Mucosa of descending colon (tissue), 3 donors: ENCODE data around the gene SORCS2. TPM values are rescaled to one million over a fixed set of nuclear protein-coding genes. Genes with fewer than 3 reads are reported as not detected.

Experiments
- ATAC-seq: fragments of 200-7000 bp; cut with Tn5 transposase; one replicate; pipeline ENCODE4 v1.9.1; 2020; ENCODE audit warnings: mild to moderate bottlenecking, moderate library complexity
- DNase-seq, 3 donors: peaks; one replicate each; pipeline ENCODE4 v3.0.0-alpha.2; 2020
- H3K36me3 ChIP-seq: fragments of 200-600 bp; one replicate; pipeline ENCODE4 v1.8.0; 2021; ENCODE audit warnings: low read depth, mild to moderate bottlenecking
- H3K4me1 ChIP-seq: fragments of 200-600 bp; one replicate; pipeline ENCODE4 v1.8.0; 2021; ENCODE audit warnings: low read depth, mild to moderate bottlenecking
- H3K4me3 ChIP-seq: fragments of 200-600 bp; one replicate; pipeline ENCODE4 v1.8.0; 2021; ENCODE audit warnings: mild to moderate bottlenecking
- H3K9me3 ChIP-seq: fragments of 200-600 bp; one replicate; pipeline ENCODE4 v1.8.0; 2021; ENCODE audit warnings: mild to moderate bottlenecking
- intact Hi-C, 2 donors: fragments of 100-400 bp; cut with DNase I in 1 of 2; cut with micrococcal nuclease in 1 of 2; formaldehyde crosslinking; loops; one replicate each; pipeline versions ENCODE4 v1.11.0 to v1.11.1; 2022; cut with DNase I, micrococcal nuclease
- total RNA-seq, 3 donors: library from RNA; stranded (reverse); fragmentation: NEBNext Ultra II Directional in 2 of 3; extraction: Animal tissue kit (Norgen Biotek cat#: 25700) in 2 of 3; gene quantifications; one replicate each; pipeline versions ENCODE4 v1.2.1 to v1.2.4, GENCODE V29; 2021 to 2023
- TF ChIP-seq, protein P1 (sequence below): fragments of 200-600 bp; IDR thresholded peaks from one replicate; pipeline ENCODE4 v1.8.0; 2022; ENCODE audit warnings: antibody characterized with exemption, mild to moderate bottlenecking
- donor health status: DM: no; HTN: no; CAD: no; lungs with moderate emphysema.
- donor health status: DM: no; HTN: no; CAD: no.
- donor health status: DM: no; HTN: yes; CAD: no.

SORCS2 gene
- total RNA-seq, 3 donors from 2014 or later: 0.20 to 3.1 (median 1.5) TPM

DNA sequence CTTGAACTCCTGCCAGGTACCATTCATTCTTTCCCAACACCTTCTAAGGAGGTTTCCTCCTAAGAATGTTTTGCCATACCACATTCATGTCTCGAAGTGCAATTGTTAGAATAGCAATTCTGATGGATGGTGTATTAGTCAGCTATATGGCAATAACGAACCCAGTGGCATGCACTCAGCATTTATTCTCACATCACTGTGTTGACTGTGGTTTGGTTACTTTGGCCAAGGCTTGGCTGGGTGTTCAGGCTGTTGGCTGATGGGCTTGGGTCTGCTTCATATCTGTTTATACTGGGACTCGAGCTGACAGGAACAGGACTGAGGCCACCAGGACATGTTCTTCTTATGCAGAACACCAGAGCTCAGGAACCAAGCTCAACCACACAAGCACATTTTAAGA, 210.7 kb downstream of the SORCS2 start:
- TF ChIP-seq, protein P1, sequence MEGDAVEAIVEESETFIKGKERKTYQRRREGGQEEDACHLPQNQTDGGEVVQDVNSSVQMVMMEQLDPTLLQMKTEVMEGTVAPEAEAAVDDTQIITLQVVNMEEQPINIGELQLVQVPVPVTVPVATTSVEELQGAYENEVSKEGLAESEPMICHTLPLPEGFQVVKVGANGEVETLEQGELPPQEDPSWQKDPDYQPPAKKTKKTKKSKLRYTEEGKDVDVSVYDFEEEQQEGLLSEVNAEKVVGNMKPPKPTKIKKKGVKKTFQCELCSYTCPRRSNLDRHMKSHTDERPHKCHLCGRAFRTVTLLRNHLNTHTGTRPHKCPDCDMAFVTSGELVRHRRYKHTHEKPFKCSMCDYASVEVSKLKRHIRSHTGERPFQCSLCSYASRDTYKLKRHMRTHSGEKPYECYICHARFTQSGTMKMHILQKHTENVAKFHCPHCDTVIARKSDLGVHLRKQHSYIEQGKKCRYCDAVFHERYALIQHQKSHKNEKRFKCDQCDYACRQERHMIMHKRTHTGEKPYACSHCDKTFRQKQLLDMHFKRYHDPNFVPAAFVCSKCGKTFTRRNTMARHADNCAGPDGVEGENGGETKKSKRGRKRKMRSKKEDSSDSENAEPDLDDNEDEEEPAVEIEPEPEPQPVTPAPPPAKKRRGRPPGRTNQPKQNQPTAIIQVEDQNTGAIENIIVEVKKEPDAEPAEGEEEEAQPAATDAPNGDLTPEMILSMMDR: no peak
- DNase-seq: no peak
- ATAC-seq: no peak
- Histone ChIP-seq H3K4me1 (no peaks in the 10 kb centered on the region), H3K4me3 (no peak overlapping the region), H3K36me3 (no peaks in the 10 kb centered on the region), H3K9me3 (peaks cover 3% of the 10 kb centered on the region)
- intact Hi-C loops: no loop called here

DNA sequence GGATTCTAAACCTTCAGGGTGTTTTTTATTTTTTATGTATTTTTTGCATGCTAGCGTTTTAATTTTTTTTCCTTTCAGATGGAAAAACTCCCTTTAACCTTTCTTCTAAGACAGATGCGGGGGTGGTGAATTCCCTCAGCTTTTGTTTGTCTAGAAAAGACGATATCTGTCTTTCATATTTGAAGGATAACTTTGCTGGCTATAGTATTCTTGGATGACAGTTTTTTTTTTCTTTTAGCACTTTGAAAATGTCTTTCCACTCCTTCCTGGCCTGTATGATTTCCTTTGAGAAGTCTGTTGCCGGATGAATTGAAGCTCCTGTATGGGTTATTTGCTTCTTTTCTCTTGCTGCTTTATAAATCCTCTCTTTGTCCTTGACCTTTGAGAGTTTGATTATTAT, 215.8 kb downstream of the SORCS2 start:
- intact Hi-C loops: no loop called here
- DNase-seq: no peak

DNA sequence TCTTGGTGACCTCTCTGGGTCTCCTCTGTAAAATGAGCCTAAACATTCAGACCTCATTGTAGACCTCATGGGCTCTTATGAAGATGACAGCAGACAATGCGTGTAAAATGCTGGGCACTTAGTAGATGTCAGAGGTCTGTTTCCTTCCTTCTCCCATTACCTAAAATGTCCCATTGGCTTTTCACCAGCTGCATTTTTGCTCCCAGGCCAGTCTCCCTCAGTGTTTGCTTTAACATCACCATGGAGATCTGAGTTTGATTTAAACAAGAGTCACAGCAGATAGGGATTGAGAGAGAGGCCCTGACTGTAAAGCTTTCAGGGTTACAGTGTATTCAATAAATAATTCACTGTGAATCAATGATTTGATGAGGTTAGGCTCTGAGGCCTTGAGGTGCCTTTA, 218.1 kb downstream of the SORCS2 start:
- no peak for ATAC-seq
- Histone ChIP-seq H3K4me1 (no peaks in the 10 kb centered on the region), H3K4me3 (no peak overlapping the region), H3K9me3 (peaks cover 10% of the 10 kb centered on the region), H3K36me3 (no peaks in the 10 kb centered on the region)
- TF ChIP-seq, protein P1: no peak
- intact Hi-C loops: no loop called here
- no peak for DNase-seq

More for the DNA sequence above, 215.8 kb downstream of the SORCS2 start:
- Histone ChIP-seq H3K4me1 (no peaks in the 10 kb centered on the region), H3K4me3 (no peak overlapping the region), H3K9me3 (peaks cover 10% of the 10 kb centered on the region), H3K36me3 (no peaks in the 10 kb centered on the region)
- ATAC-seq: no peak
- TF ChIP-seq, protein P1: no peak

DNA sequence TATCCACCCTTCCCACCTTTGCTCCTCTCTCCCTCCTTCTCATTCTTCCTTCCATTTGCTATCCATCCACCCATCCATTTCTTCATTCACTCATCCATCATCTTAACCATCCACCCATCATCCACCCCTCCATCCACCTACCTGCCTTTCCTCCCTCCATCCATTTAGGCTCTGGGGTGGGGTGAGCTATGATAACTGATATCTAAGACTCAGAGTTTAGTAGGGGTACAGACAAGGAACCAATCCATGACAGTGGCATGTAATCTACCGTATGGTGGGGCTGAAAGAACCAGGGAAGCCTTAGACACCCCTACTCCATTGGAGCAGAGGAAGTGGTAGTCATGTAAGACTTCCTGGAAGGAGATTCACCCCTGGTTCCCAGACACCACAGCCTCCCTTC, 219.2 kb downstream of the SORCS2 start:
- DNase-seq: no peak
- TF ChIP-seq, protein P1: no peak
- H3K9me3 ChIP-seq: peaks cover 10% of the 10 kb centered on the region
- intact Hi-C loops: no loop called here
- no peak overlapping the region for H3K4me3 ChIP-seq
- H3K4me1 ChIP-seq: no peaks in the 10 kb centered on the region
- no peaks in the 10 kb centered on the region for H3K36me3 ChIP-seq
- no peak for ATAC-seq

DNA sequence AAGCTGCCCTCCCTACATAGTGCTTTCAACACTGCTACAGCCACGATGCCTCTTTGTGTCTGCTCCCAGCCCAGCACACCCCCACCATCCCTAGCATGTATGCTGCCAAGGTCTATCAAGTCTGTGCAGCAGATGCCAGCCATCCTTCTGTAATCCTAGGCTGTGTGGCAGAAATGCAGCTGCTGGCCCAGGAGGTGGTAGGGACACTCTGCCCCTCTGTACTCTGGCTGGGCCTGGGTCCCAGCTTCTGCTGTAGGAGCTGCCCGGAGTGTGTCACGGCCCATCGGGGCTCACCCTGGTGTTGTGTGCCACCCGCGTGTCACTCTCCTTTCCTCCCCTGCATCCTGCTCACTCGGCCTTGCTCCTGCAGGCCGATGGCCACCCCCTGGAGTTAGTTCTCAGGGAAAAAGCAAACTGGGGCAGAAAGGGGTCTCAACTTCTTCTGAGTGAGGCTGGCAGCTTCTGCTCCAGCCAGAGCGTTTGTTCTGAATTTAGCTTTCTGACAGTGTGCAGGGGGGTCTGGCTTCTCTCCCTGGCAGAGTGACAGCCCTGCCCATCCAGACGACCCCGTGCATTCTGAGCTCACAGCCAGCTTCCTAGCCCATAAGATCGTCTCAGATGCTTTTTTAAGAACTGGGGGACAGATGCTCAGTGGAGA, 219.7 kb downstream of the SORCS2 start:
- no peak for ATAC-seq
- no peaks in the 10 kb centered on the region for H3K4me1 ChIP-seq
- H3K4me3 ChIP-seq: no peak overlapping the region
- intact Hi-C loops: no loop called here
- peaks cover 10% of the 10 kb centered on the region for H3K9me3 ChIP-seq
- no peaks in the 10 kb centered on the region for H3K36me3 ChIP-seq
- TF ChIP-seq, protein P1: no peak
- DNase-seq: peak in 1 of 3 donors; percentile 26

DNA sequence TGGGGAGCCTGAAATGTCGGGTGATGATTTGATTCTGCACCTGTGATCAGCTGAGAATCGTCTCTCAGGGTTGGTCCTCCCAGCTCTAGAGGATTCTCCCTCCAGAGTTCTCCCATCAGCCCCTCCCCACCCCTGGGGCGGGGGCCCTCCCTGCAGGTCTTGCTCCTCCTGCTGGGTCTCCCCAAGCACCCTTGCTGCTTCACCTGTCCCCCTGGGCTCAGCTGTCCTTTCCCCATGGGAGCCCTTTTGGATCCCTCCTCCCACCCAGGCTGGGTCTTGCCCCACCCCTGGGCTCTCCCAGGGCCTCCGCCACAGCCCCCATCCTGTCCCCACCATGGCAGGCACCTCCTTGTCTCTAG, 220.2 kb downstream of the SORCS2 start:
- ATAC-seq: no peak
- no peak overlapping the region for H3K4me3 ChIP-seq
- TF ChIP-seq, protein P1: no peak
- intact Hi-C loops: no loop called here
- peaks cover 10% of the 10 kb centered on the region for H3K9me3 ChIP-seq
- no peaks in the 10 kb centered on the region for H3K36me3 ChIP-seq
- no peaks in the 10 kb centered on the region for H3K4me1 ChIP-seq
- DNase-seq: peak in 1 of 3 donors; percentile 14
